Body of pancreas (tissue), 4 donors: ENCODE measurements around the gene CGB2.
"Not testable (repeated sequence)": the region's sequence is repeated elsewhere in the genome, so short reads cannot be mapped to it uniquely, and the experiment has no call there.

ENCODE experiments used
- CTCF ChIP-seq, 7 experiments: fragments of 450-650 bp in 4 of 7; fragments of 200-600 bp in 3 of 7; sonication (generic) in 3 of 7; IDR thresholded peaks; one replicate each; pipeline ENCODE4 v1.5.1; 2016 to 2019; ENCODE audit warnings: antibody characterized with exemption in 7 of 7
- POLR2A ChIP-seq, 3 donors: fragments of 450-650 bp; IDR thresholded peaks; one replicate each; pipeline ENCODE4 v1.6.1; 2016; ENCODE audit warnings: antibody characterized with exemption in 3 of 3, mild to moderate bottlenecking in 2 of 3

- not testable (repeated sequence) for TF ChIP-seq CTCF, POLR2A (IDR thresholded peaks at IDR 0.05)
Observed at GRCh38 chr19:49024233-49024632, 7.5 kb upstream of the CGB2 start, which contains the start of gene CGB3.
